Adrenal gland (tissue), 5 donors: ENCODE measurements around the gene MAML2.

ENCODE experiments used
- POLR2A ChIP-seq, 2 donors: fragments of 450-650 bp; IDR thresholded peaks; one replicate each; pipeline ENCODE4 v1.6.1; 2017; ENCODE audit warnings: antibody characterized with exemption in 2 of 2, mild to moderate bottlenecking in 2 of 2, moderate library complexity in 1 of 2
- TF ChIP-seq, protein P1 (sequence below), 6 experiments: fragments of 450-650 bp in 4 of 6; fragments of 200-600 bp in 2 of 6; sonication (generic) in 1 of 6; IDR thresholded peaks; 1 replicate in 5 of 6; 2 replicates in 1 of 6; pipeline versions ENCODE4 v1.5.1 to v1.8.0; 2016 to 2021; ENCODE audit warnings: antibody characterized with exemption in 6 of 6, mild to moderate bottlenecking in 2 of 6, moderate library complexity in 1 of 6
- donor health status: DM: no; HTN: no; CAD: no.

GRCh38 chr11:96329419-96329818 is 13.6 kb downstream of the MAML2 start:
- TF ChIP-seq, protein P1, sequence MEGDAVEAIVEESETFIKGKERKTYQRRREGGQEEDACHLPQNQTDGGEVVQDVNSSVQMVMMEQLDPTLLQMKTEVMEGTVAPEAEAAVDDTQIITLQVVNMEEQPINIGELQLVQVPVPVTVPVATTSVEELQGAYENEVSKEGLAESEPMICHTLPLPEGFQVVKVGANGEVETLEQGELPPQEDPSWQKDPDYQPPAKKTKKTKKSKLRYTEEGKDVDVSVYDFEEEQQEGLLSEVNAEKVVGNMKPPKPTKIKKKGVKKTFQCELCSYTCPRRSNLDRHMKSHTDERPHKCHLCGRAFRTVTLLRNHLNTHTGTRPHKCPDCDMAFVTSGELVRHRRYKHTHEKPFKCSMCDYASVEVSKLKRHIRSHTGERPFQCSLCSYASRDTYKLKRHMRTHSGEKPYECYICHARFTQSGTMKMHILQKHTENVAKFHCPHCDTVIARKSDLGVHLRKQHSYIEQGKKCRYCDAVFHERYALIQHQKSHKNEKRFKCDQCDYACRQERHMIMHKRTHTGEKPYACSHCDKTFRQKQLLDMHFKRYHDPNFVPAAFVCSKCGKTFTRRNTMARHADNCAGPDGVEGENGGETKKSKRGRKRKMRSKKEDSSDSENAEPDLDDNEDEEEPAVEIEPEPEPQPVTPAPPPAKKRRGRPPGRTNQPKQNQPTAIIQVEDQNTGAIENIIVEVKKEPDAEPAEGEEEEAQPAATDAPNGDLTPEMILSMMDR (IDR thresholded peaks at IDR 0.05), result no peak
- no peak for TF ChIP-seq POLR2A (IDR thresholded peaks at IDR 0.05)
